ENCODE results near the gene TMEM129.

The TMEM129 gene

GRCh38 chr4:1730532-1731135, 9.5 kb upstream of the TMEM129 start:
- Histone ChIP-seq H3K4me3 (ENCODE audit: low read length) (no peak overlapping the region), H3K9me3 (ENCODE audit: low read length) (no peaks in the 10 kb centered on the region), H3K4me1 (ENCODE audit: insufficient read depth, low read length) (peaks cover 3% of the 10 kb centered on the region), H2AFZ (ENCODE audit: low read depth, low read length) (no peak overlapping the region), H3K27me3 (ENCODE audit: insufficient read depth, low read length) (no peaks in the 10 kb centered on the region), H3K36me3 (ENCODE audit: insufficient read depth, low read length) (peaks cover 80% of the 10 kb centered on the region)

- Histone ChIP-seq H3K27me3 (ENCODE audit: insufficient read depth, low read length) (no peaks in the 10 kb centered on the region), H3K4me1 (ENCODE audit: insufficient read depth, low read length) (peaks cover 4% of the 10 kb centered on the region), H3K9me3 (ENCODE audit: low read length) (no peaks in the 10 kb centered on the region), H3K36me3 (ENCODE audit: insufficient read depth, low read length) (peaks cover 78% of the 10 kb centered on the region), H3K4me3 (ENCODE audit: low read length) (no peak overlapping the region), H2AFZ (ENCODE audit: low read depth, low read length) (no peak overlapping the region)
These were observed 7.2 kb upstream of the TMEM129 start for GRCh38 chr4:1728061-1728980.

GRCh38 chr4:1727117-1728031, 6.3 kb upstream of the TMEM129 start:
- no peaks in the 10 kb centered on the region for H3K27me3 ChIP-seq (ENCODE audit: insufficient read depth, low read length)
- H3K4me1 ChIP-seq (ENCODE audit: insufficient read depth, low read length), result peaks cover 14% of the 10 kb centered on the region
- H3K36me3 ChIP-seq (ENCODE audit: insufficient read depth, low read length), result peaks cover 73% of the 10 kb centered on the region
- H3K4me3 ChIP-seq (ENCODE audit: low read length), result no peak overlapping the region
- no peak overlapping the region for H2AFZ ChIP-seq (ENCODE audit: low read depth, low read length)
- no peaks in the 10 kb centered on the region for H3K9me3 ChIP-seq (ENCODE audit: low read length)

GRCh38 chr4:1726146-1726934, 5.2 kb upstream of the TMEM129 start:
- H2AFZ ChIP-seq (ENCODE audit: low read depth, low read length), result no peak overlapping the region
- H3K36me3 ChIP-seq (ENCODE audit: insufficient read depth, low read length), result peaks cover 64% of the 10 kb centered on the region
- no peaks in the 10 kb centered on the region for H3K27me3 ChIP-seq (ENCODE audit: insufficient read depth, low read length)
- peaks cover 22% of the 10 kb centered on the region for H3K4me1 ChIP-seq (ENCODE audit: insufficient read depth, low read length)
- no peaks in the 10 kb centered on the region for H3K9me3 ChIP-seq (ENCODE audit: low read length)
- H3K4me3 ChIP-seq (ENCODE audit: low read length), result no peak overlapping the region

- Histone ChIP-seq H2AFZ (ENCODE audit: low read depth, low read length) (no peak overlapping the region), H3K36me3 (ENCODE audit: insufficient read depth, low read length) (peaks cover 55% of the 10 kb centered on the region), H3K27me3 (ENCODE audit: insufficient read depth, low read length) (no peaks in the 10 kb centered on the region), H3K4me1 (ENCODE audit: insufficient read depth, low read length) (peaks cover 22% of the 10 kb centered on the region), H3K4me3 (ENCODE audit: low read length) (no peak overlapping the region), H3K9me3 (ENCODE audit: low read length) (no peaks in the 10 kb centered on the region)
These were observed 4.4 kb upstream of the TMEM129 start for GRCh38 chr4:1725521-1725920.

- H3K27me3 ChIP-seq (ENCODE audit: insufficient read depth, low read length), result no peaks in the 10 kb centered on the region
- no peaks in the 10 kb centered on the region for H3K9me3 ChIP-seq (ENCODE audit: low read length)
- peaks cover 31% of the 10 kb centered on the region for H3K4me1 ChIP-seq (ENCODE audit: insufficient read depth, low read length)
- H3K36me3 ChIP-seq (ENCODE audit: insufficient read depth, low read length), result peaks cover 42% of the 10 kb centered on the region
- peak overlapping the region; percentile 85 for H3K4me3 ChIP-seq (ENCODE audit: low read length)
- H2AFZ ChIP-seq (ENCODE audit: low read depth, low read length), result no peak overlapping the region
These were observed 2.1 kb upstream of the TMEM129 start for GRCh38 chr4:1723131-1723801.

- H3K4me3 ChIP-seq (ENCODE audit: low read length), result peak overlapping the region; percentile 85
- peaks cover 31% of the 10 kb centered on the region for H3K4me1 ChIP-seq (ENCODE audit: insufficient read depth, low read length)
- no peaks in the 10 kb centered on the region for H3K9me3 ChIP-seq (ENCODE audit: low read length)
- H3K36me3 ChIP-seq (ENCODE audit: insufficient read depth, low read length), result peaks cover 42% of the 10 kb centered on the region
- H2AFZ ChIP-seq (ENCODE audit: low read depth, low read length), result no peak overlapping the region
- no peaks in the 10 kb centered on the region for H3K27me3 ChIP-seq (ENCODE audit: insufficient read depth, low read length)
These were observed 1.5 kb upstream of the TMEM129 start for GRCh38 chr4:1722551-1723118.

GRCh38 chr4:1721666-1722550, 785 bp upstream of the TMEM129 start:
- Histone ChIP-seq H3K4me3 (ENCODE audit: low read length) (peak overlapping the region; percentile 85), H3K9me3 (ENCODE audit: low read length) (no peaks in the 10 kb centered on the region), H3K27me3 (ENCODE audit: insufficient read depth, low read length) (no peaks in the 10 kb centered on the region), H2AFZ (ENCODE audit: low read depth, low read length) (no peak overlapping the region), H3K36me3 (ENCODE audit: insufficient read depth, low read length) (peaks cover 41% of the 10 kb centered on the region), H3K4me1 (ENCODE audit: insufficient read depth, low read length) (peaks cover 31% of the 10 kb centered on the region)

- H3K27me3 ChIP-seq (ENCODE audit: insufficient read depth, low read length), result no peaks in the 10 kb centered on the region
- peak overlapping the region; percentile 98 for H3K4me3 ChIP-seq (ENCODE audit: low read length)
- H3K36me3 ChIP-seq (ENCODE audit: insufficient read depth, low read length), result peaks cover 35% of the 10 kb centered on the region
- peak overlapping the region; percentile 80 for H2AFZ ChIP-seq (ENCODE audit: low read depth, low read length)
- H3K4me1 ChIP-seq (ENCODE audit: insufficient read depth, low read length), result peaks cover 31% of the 10 kb centered on the region
- no peaks in the 10 kb centered on the region for H3K9me3 ChIP-seq (ENCODE audit: low read length)
These were observed 750 bp downstream of the TMEM129 start for GRCh38 chr4:1720163-1720983.

GRCh38 chr4:1718095-1718850, 2.9 kb downstream of the TMEM129 start:
- no peak overlapping the region for H2AFZ ChIP-seq (ENCODE audit: low read depth, low read length)
- no peaks in the 10 kb centered on the region for H3K27me3 ChIP-seq (ENCODE audit: insufficient read depth, low read length)
- peaks cover 50% of the 10 kb centered on the region for H3K4me1 ChIP-seq (ENCODE audit: insufficient read depth, low read length)
- H3K9me3 ChIP-seq (ENCODE audit: low read length), result no peaks in the 10 kb centered on the region
- no peak overlapping the region for H3K4me3 ChIP-seq (ENCODE audit: low read length)
- H3K36me3 ChIP-seq (ENCODE audit: insufficient read depth, low read length), result peaks cover 24% of the 10 kb centered on the region

Data from neuron (in vitro differentiated cells).